Astrocyte (in vitro differentiated cells and primary cell): ENCODE measurements around the gene DAAM2. TPM values are rescaled to one million over a fixed set of nuclear protein-coding genes. Genes with fewer than 3 reads are reported as not detected.

Experiments
- DNase-seq: peaks from one replicate; pipeline ENCODE4 v3.0.0-alpha.2; 2010; ENCODE audit warnings: low read depth
- FAIRE-seq: peaks from 2 replicates; lab custom pipeline; 2011; peaks lifted over from hg19 to GRCh38; lab: Jason Lieb, UNC
- H2AFZ ChIP-seq: 2 replicates; pipeline ENCODE4 v1.6.0; 2012; ENCODE audit warnings: low read depth, low read length, inconsistent platforms
- H3K27ac ChIP-seq: 2 replicates; pipeline ENCODE4 v1.5.1; 2011; ENCODE audit warnings: low read depth, low read length, inconsistent platforms
- H3K27me3 ChIP-seq: 2 replicates; pipeline ENCODE4 v1.6.0; 2011; ENCODE audit warnings: low read length, inconsistent platforms; ENCODE audit not compliant: insufficient read depth
- H3K36me3 ChIP-seq: 2 replicates; pipeline ENCODE4 v1.5.1; 2011; ENCODE audit warnings: low read length, inconsistent platforms; ENCODE audit not compliant: insufficient read depth
- H3K4me1 ChIP-seq: 2 replicates; pipeline ENCODE4 v1.5.1; 2011; ENCODE audit warnings: low read length, inconsistent platforms; ENCODE audit not compliant: insufficient read depth
- H3K4me2 ChIP-seq: 2 replicates; pipeline ENCODE4 v1.6.0; 2012; ENCODE audit warnings: low read length, inconsistent platforms
- H3K4me3 ChIP-seq: 2 replicates; pipeline ENCODE4 v1.5.1; 2011; ENCODE audit warnings: low read depth, mild to moderate bottlenecking, low read length, inconsistent platforms; ENCODE audit not compliant: insufficient read depth
- H3K79me2 ChIP-seq: 2 replicates; pipeline ENCODE4 v1.6.0; 2012; ENCODE audit warnings: mild to moderate bottlenecking, low read length, inconsistent platforms; ENCODE audit not compliant: insufficient read depth
- H3K9ac ChIP-seq: 2 replicates; pipeline ENCODE4 v1.6.0; 2012; ENCODE audit warnings: mild to moderate bottlenecking, low read length, inconsistent platforms
- H3K9me3 ChIP-seq: 2 replicates; pipeline ENCODE4 v1.5.1; 2012; ENCODE audit warnings: low read depth, mild to moderate bottlenecking, low read length, inconsistent platforms; ENCODE audit not compliant: insufficient read depth
- H4K20me1 ChIP-seq: 2 replicates; pipeline ENCODE4 v1.6.0; 2012; ENCODE audit warnings: low read length, inconsistent platforms; ENCODE audit not compliant: insufficient read depth
- H3K27ac Mint-ChIP-seq: one replicate; pipeline ENCODE4 v1.8.0; 2021; ENCODE audit warnings: mild to moderate bottlenecking, mixed read lengths; ENCODE audit not compliant: unreplicated experiment
- H3K27me3 Mint-ChIP-seq: one replicate; pipeline ENCODE4 v1.8.0; 2021; ENCODE audit warnings: low read depth, mixed read lengths; ENCODE audit not compliant: unreplicated experiment
- H3K36me3 Mint-ChIP-seq: one replicate; pipeline ENCODE4 v1.8.0; 2021; ENCODE audit warnings: low read depth, mixed read lengths; ENCODE audit not compliant: unreplicated experiment
- H3K4me1 Mint-ChIP-seq: one replicate; pipeline ENCODE4 v1.8.0; 2021; ENCODE audit warnings: low read depth, mixed read lengths; ENCODE audit not compliant: unreplicated experiment
- H3K4me3 Mint-ChIP-seq: one replicate; pipeline ENCODE4 v1.8.0; 2021; ENCODE audit warnings: mild to moderate bottlenecking, moderate library complexity, mixed read lengths; ENCODE audit not compliant: unreplicated experiment
- H3K9me3 Mint-ChIP-seq: one replicate; pipeline ENCODE4 v1.8.0; 2021; ENCODE audit warnings: mild to moderate bottlenecking, mixed read lengths; ENCODE audit not compliant: unreplicated experiment
- CTCF ChIP-seq: IDR thresholded peaks from 2 replicates; pipeline ENCODE4 v1.5.1; 2011; ENCODE audit warnings: low read depth, mild to moderate bottlenecking, inconsistent platforms, low read length, moderate library complexity; ENCODE audit not compliant: insufficient read depth
- EZH2 ChIP-seq: IDR thresholded peaks from 2 replicates; pipeline ENCODE4 v1.6.1; 2012; ENCODE audit warnings: mild to moderate bottlenecking, low read length, inconsistent platforms; ENCODE audit not compliant: insufficient read depth
- total RNA-seq: library from RNA; stranded (reverse); gene quantifications from 2 replicates; pipeline ENCODE4 v1.2.1, GENCODE V29; 2021

The DAAM2 gene
- total RNA-seq, 1 donor from 2014 or later: 38.4 TPM

GRCh38 chr6:39917329-39917728, 125.2 kb downstream of the DAAM2 start:
- H3K4me1 Mint-ChIP-seq: peaks cover 4% of the 10 kb centered on the region
- Histone ChIP-seq H3K9ac (no peak overlapping the region), H3K27me3 (no peaks in the 10 kb centered on the region), H4K20me1 (no peaks in the 10 kb centered on the region), H3K9me3 (no peaks in the 10 kb centered on the region), H3K27ac (no peak overlapping the region), H2AFZ (no peak overlapping the region), H3K4me3 (no peak overlapping the region), H3K4me2 (no peak overlapping the region), H3K79me2 (no peaks in the 10 kb centered on the region), H3K4me1 (no peaks in the 10 kb centered on the region), H3K36me3 (no peaks in the 10 kb centered on the region)
- FAIRE-seq (no peak), DNase-seq (no peak)
- no peaks in the 10 kb centered on the region for H3K27me3 Mint-ChIP-seq
- H3K36me3 Mint-ChIP-seq: peaks cover 26% of the 10 kb centered on the region
- no peak overlapping the region for H3K4me3 Mint-ChIP-seq
- TF ChIP-seq CTCF (no peak), EZH2 (no peak)
- no peak overlapping the region for H3K27ac Mint-ChIP-seq
- no peaks in the 10 kb centered on the region for H3K9me3 Mint-ChIP-seq

GRCh38 chr6:39917981-39918380, 125.8 kb downstream of the DAAM2 start:
- Mint-ChIP-seq H3K4me1 (peaks cover 4% of the 10 kb centered on the region), H3K9me3 (no peaks in the 10 kb centered on the region), H3K4me3 (no peak overlapping the region), H3K27me3 (no peaks in the 10 kb centered on the region), H3K36me3 (peaks cover 26% of the 10 kb centered on the region), H3K27ac (no peak overlapping the region)
- TF ChIP-seq EZH2: no peak
- TF ChIP-seq CTCF: no peak
- H3K27me3 ChIP-seq: no peaks in the 10 kb centered on the region
- no peak overlapping the region for H2AFZ ChIP-seq
- no peak overlapping the region for H3K4me3 ChIP-seq
- H3K4me2 ChIP-seq: no peak overlapping the region
- no peaks in the 10 kb centered on the region for H4K20me1 ChIP-seq
- H3K36me3 ChIP-seq: no peaks in the 10 kb centered on the region
- no peak for FAIRE-seq
- no peak overlapping the region for H3K27ac ChIP-seq
- H3K9me3 ChIP-seq: no peaks in the 10 kb centered on the region
- H3K79me2 ChIP-seq: no peaks in the 10 kb centered on the region
- no peaks in the 10 kb centered on the region for H3K4me1 ChIP-seq
- no peak overlapping the region for H3K9ac ChIP-seq
- no peak for DNase-seq

- no peak overlapping the region for H3K9ac ChIP-seq
- no peaks in the 10 kb centered on the region for H3K79me2 ChIP-seq
- peaks cover 4% of the 10 kb centered on the region for H3K4me1 Mint-ChIP-seq
- H3K9me3 Mint-ChIP-seq: no peaks in the 10 kb centered on the region
- no peaks in the 10 kb centered on the region for H3K4me1 ChIP-seq
- peaks cover 22% of the 10 kb centered on the region for H3K36me3 Mint-ChIP-seq
- no peak overlapping the region for H3K27ac ChIP-seq
- H3K4me3 ChIP-seq: no peak overlapping the region
- no peak overlapping the region for H3K4me2 ChIP-seq
- H3K27ac Mint-ChIP-seq: no peak overlapping the region
- H4K20me1 ChIP-seq: no peaks in the 10 kb centered on the region
- TF ChIP-seq CTCF: no peak
- no peak for TF ChIP-seq EZH2
- no peak for DNase-seq
- H3K27me3 Mint-ChIP-seq: no peaks in the 10 kb centered on the region
- H3K9me3 ChIP-seq: no peaks in the 10 kb centered on the region
- no peak overlapping the region for H3K4me3 Mint-ChIP-seq
- H3K36me3 ChIP-seq: no peaks in the 10 kb centered on the region
- no peak for FAIRE-seq
- H3K27me3 ChIP-seq: no peaks in the 10 kb centered on the region
- H2AFZ ChIP-seq: no peak overlapping the region
Observed at GRCh38 chr6:39918831-39919230, 126.7 kb downstream of the DAAM2 start.
